Measurements from ENCODE around the gene JUND. TPM values are rescaled to one million over a fixed set of nuclear protein-coding genes. Genes with fewer than 3 reads are reported as not detected.

Gene JUND
- polyA plus RNA-seq, 3 donors: 22.5 to 1,792 (median 86.9) TPM

GRCh38 chr19:18259893-18260292, 21.5 kb downstream of the JUND start:
- Mint-ChIP-seq H3K4me1 (peaks cover 3% of the 10 kb centered on the region), H3K27ac (no peak overlapping the region)
- TF ChIP-seq, protein P1, sequence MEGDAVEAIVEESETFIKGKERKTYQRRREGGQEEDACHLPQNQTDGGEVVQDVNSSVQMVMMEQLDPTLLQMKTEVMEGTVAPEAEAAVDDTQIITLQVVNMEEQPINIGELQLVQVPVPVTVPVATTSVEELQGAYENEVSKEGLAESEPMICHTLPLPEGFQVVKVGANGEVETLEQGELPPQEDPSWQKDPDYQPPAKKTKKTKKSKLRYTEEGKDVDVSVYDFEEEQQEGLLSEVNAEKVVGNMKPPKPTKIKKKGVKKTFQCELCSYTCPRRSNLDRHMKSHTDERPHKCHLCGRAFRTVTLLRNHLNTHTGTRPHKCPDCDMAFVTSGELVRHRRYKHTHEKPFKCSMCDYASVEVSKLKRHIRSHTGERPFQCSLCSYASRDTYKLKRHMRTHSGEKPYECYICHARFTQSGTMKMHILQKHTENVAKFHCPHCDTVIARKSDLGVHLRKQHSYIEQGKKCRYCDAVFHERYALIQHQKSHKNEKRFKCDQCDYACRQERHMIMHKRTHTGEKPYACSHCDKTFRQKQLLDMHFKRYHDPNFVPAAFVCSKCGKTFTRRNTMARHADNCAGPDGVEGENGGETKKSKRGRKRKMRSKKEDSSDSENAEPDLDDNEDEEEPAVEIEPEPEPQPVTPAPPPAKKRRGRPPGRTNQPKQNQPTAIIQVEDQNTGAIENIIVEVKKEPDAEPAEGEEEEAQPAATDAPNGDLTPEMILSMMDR (IDR thresholded peaks at IDR 0.05): no peak

GRCh38 chr19:18257503-18258470, 23.6 kb downstream of the JUND start:
- Mint-ChIP-seq H3K4me3 (no peak overlapping the region), H3K36me3 (no peaks in the 10 kb centered on the region), H3K27ac (no peak overlapping the region), H3K4me1 (peaks cover 19% of the 10 kb centered on the region), H3K27me3 (ENCODE audit: low read depth in 3 of 3) (peaks cover 3 to 18% (median 8%) of the 10 kb centered on the region in 3 donors), H3K9me3 (no peaks in the 10 kb centered on the region)
- 96% methylated on average over 34 of the region's 55 CpGs for WGBS (ENCODE audit: insufficient coverage)
- TF ChIP-seq, protein P1 (IDR thresholded peaks at IDR 0.05): no peak
- no peak overlapping the region for H3K4me2 ChIP-seq (replicated peaks; ENCODE audit: extremely low read depth, low read length, poor library complexity, severe bottlenecking)
- H3K4me1 ChIP-seq (ENCODE audit: control insufficient read depth in 1 of 2, insufficient read depth in 2 of 2, low read length in 2 of 2): peaks cover 20 to 25% of the 10 kb centered on the region in 2 donors
- no peaks in the 10 kb centered on the region for H3K79me2 ChIP-seq (ENCODE audit: insufficient read depth, low read length)
- intact Hi-C loops (cut with micrococcal nuclease): loop anchor here in 1 of 2 donors (10.0 kb wide), 1 partner anchor 193 kb away; no protein-coding TSS in a partner anchor
- H3K4me3 ChIP-seq (replicated peaks in 1 of 3; ENCODE audit: low read depth in 2 of 3, low read length in 3 of 3): no peak overlapping the region
- H4K20me1 ChIP-seq (ENCODE audit: insufficient read depth, low read length): no peaks in the 10 kb centered on the region
- no peak overlapping the region for H3K9ac ChIP-seq (ENCODE audit: insufficient read depth, low read length, poor library complexity, severe bottlenecking)
- H3K27me3 ChIP-seq (ENCODE audit: control insufficient read depth in 2 of 2, insufficient read depth in 2 of 2, low read length in 2 of 2): no peaks in the 10 kb centered on the region
- no peaks in the 10 kb centered on the region for H3K9me3 ChIP-seq (replicated peaks in 1 of 2; ENCODE audit: control insufficient read depth in 1 of 2, insufficient read depth in 1 of 2, low read length in 2 of 2)
- no peaks in the 10 kb centered on the region for H3K36me3 ChIP-seq (replicated peaks in 1 of 2; ENCODE audit: control insufficient read depth in 1 of 2, insufficient read depth in 2 of 2, low read length in 2 of 2)
- H2AFZ ChIP-seq (ENCODE audit: insufficient read depth, low read depth, low read length, poor library complexity, severe bottlenecking): no peak overlapping the region
- DNase-seq: no peak
- H3K27ac ChIP-seq (ENCODE audit: low read depth in 1 of 2, low read length in 2 of 2): no peak overlapping the region

More at GRCh38 chr19:18259893-18260292, 21.5 kb downstream of the JUND start:
- Histone ChIP-seq H3K9me3 (replicated peaks in 1 of 2; ENCODE audit: control insufficient read depth in 1 of 2, insufficient read depth in 1 of 2, low read length in 2 of 2) (no peaks in the 10 kb centered on the region), H3K36me3 (replicated peaks in 1 of 2; ENCODE audit: control insufficient read depth in 1 of 2, insufficient read depth in 2 of 2, low read length in 2 of 2) (no peaks in the 10 kb centered on the region), H3K4me1 (ENCODE audit: control insufficient read depth in 1 of 2, insufficient read depth in 2 of 2, low read length in 2 of 2) (peaks cover 2 to 4% of the 10 kb centered on the region in 2 donors), H3K79me2 (ENCODE audit: insufficient read depth, low read length) (no peaks in the 10 kb centered on the region), H4K20me1 (ENCODE audit: insufficient read depth, low read length) (peaks cover 9% of the 10 kb centered on the region), H2AFZ (ENCODE audit: insufficient read depth, low read depth, low read length, poor library complexity, severe bottlenecking) (no peak overlapping the region), H3K9ac (ENCODE audit: insufficient read depth, low read length, poor library complexity, severe bottlenecking) (no peak overlapping the region), H3K4me2 (replicated peaks; ENCODE audit: extremely low read depth, low read length, poor library complexity, severe bottlenecking) (no peak overlapping the region), H3K4me3 (replicated peaks in 1 of 3; ENCODE audit: low read depth in 2 of 3, low read length in 3 of 3) (no peak overlapping the region), H3K27ac (ENCODE audit: low read depth in 1 of 2, low read length in 2 of 2) (no peak overlapping the region), H3K27me3 (ENCODE audit: control insufficient read depth in 2 of 2, insufficient read depth in 2 of 2, low read length in 2 of 2) (no peaks in the 10 kb centered on the region)
- Mint-ChIP-seq H3K36me3 (no peaks in the 10 kb centered on the region), H3K4me3 (no peak overlapping the region), H3K9me3 (no peaks in the 10 kb centered on the region), H3K27me3 (ENCODE audit: low read depth in 3 of 3) (peaks cover 3 to 9% (median 3%) of the 10 kb centered on the region in 3 donors)
- 90% methylated on average over 3 of the region's 4 CpGs for WGBS (ENCODE audit: insufficient coverage)
- intact Hi-C loops (cut with micrococcal nuclease): loop anchor here in 1 of 2 donors (10.0 kb wide), 1 partner anchor 195 kb away; no protein-coding TSS in a partner anchor
- peak; percentile 21 to 61 (median 32) for DNase-seq
